Mononuclear cell (primary cell): ENCODE measurements around the gene GNG12. TPM values are rescaled to one million over a fixed set of nuclear protein-coding genes. Genes with fewer than 3 reads are reported as not detected.

Experiments
- H3K27me3 ChIP-seq: 2 replicates; pipeline ENCODE4 v1.6.0; 2011; ENCODE audit warnings: low read length, control low read depth; ENCODE audit not compliant: insufficient read depth
- H3K4me1 ChIP-seq: 2 replicates; pipeline ENCODE4 v1.5.1; 2011; ENCODE audit warnings: mild to moderate bottlenecking, low read length, control low read depth; ENCODE audit not compliant: insufficient read depth
- H3K4me3 ChIP-seq: 2 replicates; pipeline ENCODE4 v1.5.1; 2011; ENCODE audit warnings: mild to moderate bottlenecking, low read length, moderate library complexity
- H3K9me3 ChIP-seq: 2 replicates; pipeline ENCODE4 v1.5.1; 2011; ENCODE audit warnings: low read depth, mild to moderate bottlenecking, control low read depth, low read length
- total RNA-seq: library from RNA; depleted of rRNA; stranded (reverse); fragments of >200 nt; gene quantifications from one replicate; pipeline ENCODE4 v1.2.3, GENCODE V29; 2012

Gene GNG12
- total RNA-seq, 1 donor, result 0.21 TPM

- H3K9me3 ChIP-seq, result no peaks in the 10 kb centered on the region
- H3K4me1 ChIP-seq, result no peaks in the 10 kb centered on the region
- no peaks in the 10 kb centered on the region for H3K27me3 ChIP-seq
- H3K4me3 ChIP-seq, result no peak overlapping the region
These were observed 21.5 kb downstream of the GNG12 start for GRCh38 chr1:67811781-67812180.

DNA sequence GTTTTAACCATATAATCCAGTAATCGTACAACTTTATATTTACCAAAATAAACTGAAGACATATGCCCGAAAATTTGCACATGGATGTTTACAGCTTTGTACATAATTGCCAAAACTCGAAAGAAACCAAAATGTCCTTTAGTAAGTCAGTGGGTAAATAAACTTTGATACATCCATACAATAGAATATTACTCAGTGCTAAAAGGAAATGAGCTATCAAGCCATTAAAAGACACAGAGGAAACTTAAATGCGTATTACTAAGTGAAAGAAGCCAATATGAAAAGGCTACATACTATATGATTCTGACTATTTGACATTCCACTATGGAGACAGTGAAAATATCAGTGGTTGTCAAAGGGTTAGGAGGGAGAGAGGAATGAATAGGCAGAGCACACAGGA lies 23.4 kb downstream of the GNG12 start:
- H3K4me3 ChIP-seq, result no peak overlapping the region
- peaks cover 7% of the 10 kb centered on the region for H3K27me3 ChIP-seq
- H3K4me1 ChIP-seq, result no peaks in the 10 kb centered on the region
- H3K9me3 ChIP-seq, result no peaks in the 10 kb centered on the region

DNA sequence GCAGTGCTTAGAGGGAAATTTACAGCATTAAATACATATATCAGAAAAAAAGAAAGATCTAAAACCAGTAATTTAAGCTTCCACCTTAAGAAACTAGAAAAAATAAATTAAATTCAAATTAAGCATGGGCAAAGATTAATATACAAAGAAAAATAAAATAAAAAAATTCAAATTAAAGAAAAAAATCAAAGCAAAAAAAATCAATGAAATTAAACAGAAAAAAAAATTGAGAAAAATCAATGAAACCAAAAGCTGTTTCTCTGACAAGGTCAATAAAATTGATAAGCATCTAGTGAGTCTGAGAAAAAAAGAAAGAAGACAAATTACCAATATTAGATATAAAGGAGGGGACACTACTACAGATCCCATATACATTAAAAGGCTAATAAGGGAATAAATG lies 26.0 kb downstream of the GNG12 start:
- H3K4me3 ChIP-seq, result no peak overlapping the region
- no peaks in the 10 kb centered on the region for H3K4me1 ChIP-seq
- H3K9me3 ChIP-seq, result no peaks in the 10 kb centered on the region
- H3K27me3 ChIP-seq, result peaks cover 9% of the 10 kb centered on the region

DNA sequence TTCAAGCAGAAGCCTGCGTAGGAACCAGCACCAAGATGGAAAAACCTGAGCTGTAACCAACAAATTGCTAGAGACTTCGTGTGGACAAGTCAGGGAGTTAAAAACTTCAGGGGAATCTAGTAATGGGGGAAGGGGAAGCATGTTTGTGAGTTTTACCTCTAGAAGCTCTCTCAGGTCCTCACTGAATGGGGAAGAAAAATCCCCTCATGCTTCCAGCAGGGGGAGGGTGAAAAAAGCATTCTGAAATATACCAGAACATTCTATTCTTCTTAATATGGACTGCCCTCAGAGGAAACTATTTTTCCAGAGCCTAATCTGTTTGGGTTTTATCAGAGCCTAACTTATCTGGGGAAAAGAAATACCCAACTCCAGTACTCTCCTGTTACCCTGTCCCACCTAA lies 28.6 kb downstream of the GNG12 start:
- H3K4me3 ChIP-seq, result no peak overlapping the region
- no peaks in the 10 kb centered on the region for H3K9me3 ChIP-seq
- no peaks in the 10 kb centered on the region for H3K4me1 ChIP-seq

GRCh38 chr1:67803380-67804279 lies 29.6 kb downstream of the GNG12 start:
- peaks cover 11% of the 10 kb centered on the region for H3K27me3 ChIP-seq
- H3K4me1 ChIP-seq, result no peaks in the 10 kb centered on the region
- no peaks in the 10 kb centered on the region for H3K9me3 ChIP-seq
- no peak overlapping the region for H3K4me3 ChIP-seq

More for the DNA sequence above, 28.6 kb downstream of the GNG12 start:
- peaks cover 11% of the 10 kb centered on the region for H3K27me3 ChIP-seq

DNA sequence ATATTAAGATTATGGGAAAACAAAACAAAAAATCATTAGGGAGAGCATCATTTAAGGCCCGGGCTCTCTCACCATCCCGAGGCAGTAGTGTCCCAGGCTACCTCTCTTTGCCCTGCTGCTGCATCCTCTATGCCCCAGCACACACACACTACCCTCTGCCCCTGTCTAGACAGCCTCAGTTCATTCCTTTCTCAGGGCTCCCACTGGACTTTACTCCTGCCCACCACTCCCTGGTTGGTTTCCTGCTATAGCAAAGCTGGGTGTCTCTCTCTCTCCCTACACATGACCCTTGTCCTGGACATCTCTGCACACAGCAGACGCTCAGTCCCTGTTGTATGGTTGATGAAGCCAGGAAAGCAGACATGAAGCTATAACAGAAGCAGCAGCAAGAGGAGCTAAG lies 30.7 kb downstream of the GNG12 start:
- Histone ChIP-seq H3K27me3 (peaks cover 11% of the 10 kb centered on the region), H3K4me3 (no peak overlapping the region), H3K4me1 (no peaks in the 10 kb centered on the region)

DNA sequence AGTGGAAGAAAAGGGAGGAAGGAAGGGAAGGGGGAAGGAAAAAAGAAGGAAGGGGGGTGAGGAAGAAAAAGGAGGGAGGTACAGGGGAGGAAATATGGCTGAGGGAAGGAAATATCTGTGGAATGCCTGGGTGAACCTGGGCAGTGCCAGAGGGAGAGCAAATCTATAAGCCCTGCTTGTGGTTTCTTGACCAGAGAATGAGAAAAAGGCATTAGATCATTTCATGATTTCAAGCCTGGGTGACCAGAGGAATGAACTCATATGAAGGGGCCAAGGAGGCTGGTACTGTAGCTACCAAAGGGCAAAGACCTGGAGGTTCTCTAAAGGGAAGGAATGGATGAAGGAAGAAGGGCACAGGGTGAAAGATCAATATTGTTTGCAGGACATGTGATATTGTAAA lies 31.4 kb downstream of the GNG12 start:
- no peaks in the 10 kb centered on the region for H3K4me1 ChIP-seq
- no peaks in the 10 kb centered on the region for H3K9me3 ChIP-seq
- no peak overlapping the region for H3K4me3 ChIP-seq
- peaks cover 11% of the 10 kb centered on the region for H3K27me3 ChIP-seq

More for the DNA sequence above, 30.7 kb downstream of the GNG12 start:
- H3K9me3 ChIP-seq, result no peaks in the 10 kb centered on the region

- Histone ChIP-seq H3K9me3 (no peaks in the 10 kb centered on the region), H3K4me3 (no peak overlapping the region), H3K27me3 (no peaks in the 10 kb centered on the region), H3K4me1 (no peaks in the 10 kb centered on the region)
These were observed 37.9 kb downstream of the GNG12 start for GRCh38 chr1:67795179-67795912.

GRCh38 chr1:67793562-67793961 lies 39.7 kb downstream of the GNG12 start:
- Histone ChIP-seq H3K4me1 (no peaks in the 10 kb centered on the region), H3K27me3 (no peaks in the 10 kb centered on the region), H3K9me3 (no peaks in the 10 kb centered on the region), H3K4me3 (no peak overlapping the region)

DNA sequence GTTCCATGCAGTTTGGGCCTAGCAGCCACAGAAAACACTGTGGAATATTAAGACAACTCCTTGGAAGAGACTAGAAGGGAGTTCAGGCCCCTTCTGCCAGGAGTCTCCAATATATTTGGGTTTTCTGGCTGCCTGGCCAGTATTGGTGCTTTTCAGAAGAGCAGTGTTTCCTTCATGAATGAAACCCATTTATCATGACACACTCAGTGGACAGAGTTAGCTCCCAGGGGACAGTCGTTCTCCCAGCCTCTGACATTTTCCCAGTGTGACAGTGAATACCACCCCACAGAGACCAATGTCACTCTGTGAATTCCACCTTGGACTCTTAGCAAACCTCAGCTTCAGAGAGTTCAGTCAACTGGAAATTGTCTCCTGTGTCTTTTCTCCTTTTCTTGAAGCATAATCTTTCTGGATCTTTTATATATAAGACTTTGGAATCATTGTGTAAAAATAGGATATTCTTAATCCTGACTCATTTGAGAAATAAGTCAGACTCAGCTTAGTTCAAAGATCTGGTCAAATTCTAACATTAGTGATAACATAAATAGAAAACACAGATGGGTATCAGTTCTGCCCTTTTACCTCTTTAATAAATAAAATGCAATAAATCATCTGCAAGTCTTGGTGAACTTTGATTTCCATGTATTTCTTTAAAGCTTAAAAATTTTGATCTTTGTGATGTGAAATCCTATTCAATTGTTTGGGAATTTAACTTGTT lies 40.4 kb downstream of the GNG12 start:
- Histone ChIP-seq H3K9me3 (no peaks in the 10 kb centered on the region), H3K4me1 (no peaks in the 10 kb centered on the region), H3K27me3 (no peaks in the 10 kb centered on the region), H3K4me3 (no peak overlapping the region)

DNA sequence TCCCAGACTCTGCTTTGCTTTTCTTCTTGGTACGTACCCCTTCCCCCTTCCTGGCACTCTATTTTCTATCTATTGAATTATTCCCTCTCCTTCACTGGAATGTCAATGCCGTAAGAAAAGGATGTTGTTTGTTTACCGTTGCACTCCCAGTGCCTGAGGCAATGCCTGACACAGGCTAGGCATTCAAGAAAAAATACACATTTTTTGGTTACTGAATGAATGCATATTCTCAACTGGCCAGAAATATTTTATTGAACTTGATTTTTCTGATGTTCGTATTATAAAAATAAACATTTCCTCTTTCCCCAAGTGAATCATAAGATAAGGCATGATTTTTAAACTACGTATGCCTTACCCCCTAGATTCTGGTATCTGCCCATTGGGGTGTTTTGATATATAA lies 41.2 kb downstream of the GNG12 start:
- no peak overlapping the region for H3K4me3 ChIP-seq
- H3K27me3 ChIP-seq, result no peaks in the 10 kb centered on the region
- H3K9me3 ChIP-seq, result no peaks in the 10 kb centered on the region
- no peaks in the 10 kb centered on the region for H3K4me1 ChIP-seq

GRCh38 chr1:67791686-67792085 lies 41.6 kb downstream of the GNG12 start:
- no peak overlapping the region for H3K4me3 ChIP-seq
- no peaks in the 10 kb centered on the region for H3K27me3 ChIP-seq
- no peaks in the 10 kb centered on the region for H3K9me3 ChIP-seq
- no peaks in the 10 kb centered on the region for H3K4me1 ChIP-seq

DNA sequence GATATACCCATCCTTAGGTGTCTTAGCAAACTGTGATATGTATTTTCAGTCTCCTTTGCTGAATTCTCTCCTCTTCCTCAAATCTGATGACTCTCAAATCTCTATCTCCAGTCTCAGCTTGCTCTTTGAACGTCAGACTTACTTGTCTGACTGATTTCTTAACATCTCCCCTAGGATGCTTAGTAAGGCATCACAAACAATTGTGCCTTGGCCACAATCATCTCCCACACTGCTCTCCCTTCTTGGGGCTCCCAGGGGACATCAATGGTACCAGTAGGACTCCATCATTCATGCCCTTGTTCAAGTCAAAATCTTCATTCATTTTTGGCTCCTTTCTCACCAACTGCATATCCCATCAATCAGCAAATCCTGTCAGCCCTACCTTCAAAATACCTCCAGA lies 42.0 kb downstream of the GNG12 start:
- Histone ChIP-seq H3K27me3 (no peaks in the 10 kb centered on the region), H3K9me3 (no peaks in the 10 kb centered on the region), H3K4me1 (no peaks in the 10 kb centered on the region), H3K4me3 (no peak overlapping the region)

DNA sequence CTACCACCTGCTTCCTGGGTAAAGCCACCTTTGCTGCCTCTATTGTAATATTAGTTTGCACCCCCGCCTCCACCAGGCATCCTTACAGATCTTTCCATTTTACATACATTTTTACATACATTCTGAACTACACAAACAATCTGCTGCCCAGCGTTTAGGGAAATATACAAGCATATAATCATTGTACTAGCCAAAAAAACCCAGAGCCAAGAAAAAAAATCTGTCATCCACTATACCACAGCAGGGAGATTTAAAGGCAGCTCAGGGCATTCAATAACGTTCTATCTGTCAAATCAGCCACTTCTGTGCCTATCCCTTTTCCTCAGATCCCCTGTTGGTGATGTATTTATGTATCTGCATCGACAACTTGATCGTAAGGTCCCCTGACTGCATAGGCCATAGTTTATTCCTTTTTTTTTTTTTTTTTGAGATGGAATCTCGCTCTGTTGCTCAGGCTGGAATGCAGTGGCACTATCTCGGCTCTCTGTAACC lies 43.0 kb downstream of the GNG12 start:
- Histone ChIP-seq H3K4me3 (no peak overlapping the region), H3K4me1 (no peaks in the 10 kb centered on the region), H3K27me3 (no peaks in the 10 kb centered on the region), H3K9me3 (no peaks in the 10 kb centered on the region)

GRCh38 chr1:67789551-67789950 lies 43.7 kb downstream of the GNG12 start:
- H3K4me1 ChIP-seq, result no peaks in the 10 kb centered on the region
- H3K9me3 ChIP-seq, result no peaks in the 10 kb centered on the region
- H3K4me3 ChIP-seq, result no peak overlapping the region

More at GRCh38 chr1:67789551-67789950, 43.7 kb downstream of the GNG12 start:
- no peaks in the 10 kb centered on the region for H3K27me3 ChIP-seq
